GM20431 (cell line): Measurements from ENCODE around the gene SESN1.

Source experiments
- in situ Hi-C: fragments of 300-500 bp; cut with MseI, MboI; formaldehyde crosslinking; loops from one replicate; pipeline ENCODE4 v1.15.0; 2020; ENCODE audit warnings: low sequenced_read_pairs; ENCODE audit not compliant: unreplicated experiment

The SESN1 gene

DNA sequence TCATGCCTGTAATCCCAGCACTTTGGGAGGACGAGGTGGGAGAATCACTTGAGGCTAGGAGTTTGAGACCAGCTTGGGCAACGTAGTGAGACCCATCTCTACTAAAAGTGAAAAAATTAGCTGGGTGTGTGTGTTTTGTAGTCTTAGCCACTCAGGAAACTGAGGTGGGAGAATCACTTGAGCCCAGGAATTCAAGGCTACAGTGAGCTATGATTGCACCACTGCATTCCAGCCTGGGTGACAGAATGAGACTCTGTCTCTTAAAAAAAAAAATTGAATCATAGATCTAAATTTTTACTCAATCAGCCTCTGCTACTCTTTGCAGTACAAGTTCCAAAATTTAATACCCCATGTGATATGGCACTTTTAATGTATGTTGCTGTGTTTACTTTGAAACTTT, 124.9 kb downstream of the SESN1 start:
- in situ Hi-C loops = no loop called here

GRCh38 chr6:108968325-108969316, 126.0 kb downstream of the SESN1 start:
- in situ Hi-C loops = no loop called here

DNA sequence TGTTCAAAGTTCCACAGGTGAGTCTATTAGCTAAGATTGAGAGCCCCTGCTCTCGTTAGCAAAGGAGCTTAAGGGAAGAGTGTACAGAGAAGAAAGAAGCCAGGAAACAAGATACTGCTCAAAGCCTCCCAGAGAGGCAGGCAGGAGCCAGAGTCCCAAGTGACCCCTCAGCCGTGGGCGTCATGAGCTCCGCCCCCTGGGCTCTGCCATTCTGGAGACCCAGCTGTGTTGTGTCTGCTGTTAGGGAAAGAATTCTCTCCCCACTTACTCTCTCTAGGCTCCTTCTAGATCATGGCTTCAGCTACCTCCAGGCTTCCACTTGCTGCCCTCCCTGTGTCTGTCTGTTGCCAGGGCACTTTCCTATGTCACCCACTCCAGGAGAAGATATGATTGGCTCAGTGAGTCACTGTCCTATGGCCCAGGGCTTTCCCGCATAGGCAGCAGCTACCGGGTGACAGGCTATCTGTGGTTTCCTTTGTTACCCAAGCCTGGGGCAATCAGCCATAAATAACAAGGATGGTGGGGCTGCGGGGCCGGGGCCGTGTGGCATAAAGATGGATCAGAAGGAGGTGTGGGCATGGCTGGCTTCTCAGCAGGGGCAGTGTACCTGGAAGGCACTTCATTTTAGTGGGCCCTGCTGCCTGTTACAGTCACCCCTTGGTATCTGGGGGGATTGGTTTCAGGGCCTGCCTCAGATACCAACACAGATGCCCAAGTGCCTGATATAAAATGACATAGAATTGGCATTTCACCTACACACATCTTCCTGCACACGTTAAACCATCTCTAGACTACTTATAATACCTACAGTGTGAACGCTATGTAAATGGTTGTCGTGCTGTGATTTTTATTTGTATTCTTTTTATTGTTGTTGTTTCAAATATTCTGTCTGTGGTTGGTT, 127.5 kb downstream of the SESN1 start:
- in situ Hi-C loops = no loop called here

DNA sequence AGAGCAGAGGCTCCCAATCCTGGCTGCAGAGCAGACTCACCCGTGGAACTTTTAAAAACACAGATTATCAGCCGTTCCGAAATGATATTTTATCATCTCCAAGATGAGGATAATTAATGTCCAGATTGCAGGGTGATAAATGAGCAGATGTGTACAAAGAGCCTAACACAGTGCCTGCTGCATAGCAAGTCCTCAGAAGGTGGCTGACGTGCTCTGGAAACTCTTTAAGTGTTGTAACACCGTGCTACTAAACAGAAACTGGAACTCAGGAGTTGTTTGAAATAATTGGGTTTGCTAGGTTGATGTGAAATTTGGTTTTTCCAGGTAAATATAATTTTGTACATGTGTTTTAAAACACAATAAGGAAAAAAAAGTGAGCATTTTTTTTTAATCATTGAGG, 128.4 kb downstream of the SESN1 start:
- in situ Hi-C loops = no loop called here

- in situ Hi-C loops = no loop called here
Measured at GRCh38 chr6:108961985-108962384, 132.7 kb downstream of the SESN1 start.

- in situ Hi-C loops = no loop called here
Measured at GRCh38 chr6:108961077-108961476, 133.6 kb downstream of the SESN1 start.

DNA sequence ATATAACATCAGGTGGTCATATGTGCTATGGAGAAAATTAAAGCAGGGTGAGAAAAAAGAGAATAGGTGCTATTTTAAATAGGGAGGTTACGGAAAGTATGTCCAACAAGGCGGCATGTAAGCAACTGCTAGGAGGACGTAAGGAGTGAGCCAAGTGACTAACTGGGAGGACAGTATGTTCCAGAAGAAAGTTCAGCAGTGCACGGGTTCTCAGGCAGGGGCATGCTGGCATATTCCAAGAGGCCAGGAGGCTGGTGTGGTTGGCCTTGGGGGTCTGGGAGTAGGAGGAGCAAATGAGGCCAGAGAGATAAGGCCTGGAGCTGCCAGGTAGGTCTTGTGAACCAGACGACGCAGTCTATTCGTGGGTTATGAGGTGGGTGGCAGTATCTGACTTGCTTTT, 134.0 kb downstream of the SESN1 start:
- in situ Hi-C loops = no loop called here

GRCh38 chr6:108959972-108960582, 134.6 kb downstream of the SESN1 start:
- in situ Hi-C loops = no loop called here

- in situ Hi-C loops = no loop called here
Measured at GRCh38 chr6:108958900-108959770, 135.5 kb downstream of the SESN1 start.

- in situ Hi-C loops = no loop called here
Measured at GRCh38 chr6:108957221-108957620, 137.4 kb downstream of the SESN1 start.

DNA sequence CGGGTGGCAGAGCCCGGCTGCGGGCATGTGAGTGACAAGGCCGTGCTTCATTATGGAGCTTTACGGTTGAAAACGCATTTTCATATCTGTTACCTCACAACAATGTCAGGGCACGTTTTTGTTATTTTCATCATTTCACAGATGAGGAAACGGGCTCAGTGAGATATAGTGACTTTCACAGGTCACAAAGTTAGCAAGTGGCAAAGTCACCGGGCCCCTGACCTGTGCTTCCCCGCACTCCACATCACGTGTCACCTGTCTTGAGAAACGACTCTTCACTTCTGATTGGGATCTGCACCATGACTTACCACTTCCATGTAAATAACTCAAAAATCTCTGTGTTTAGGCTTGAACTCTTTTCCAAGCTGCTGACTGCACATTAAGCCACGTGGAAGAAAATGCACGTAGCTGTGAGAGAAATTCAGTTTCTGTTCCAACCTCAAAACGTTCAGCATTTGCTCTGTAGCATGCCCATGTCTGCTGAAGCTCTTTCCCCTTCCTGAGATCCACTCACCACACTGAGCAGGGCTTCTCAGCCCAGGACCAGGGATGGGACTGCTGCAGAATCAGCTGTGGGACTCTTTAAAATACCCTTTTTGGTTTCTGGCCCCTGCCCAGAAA, 139.2 kb downstream of the SESN1 start:
- in situ Hi-C loops = no loop called here

DNA sequence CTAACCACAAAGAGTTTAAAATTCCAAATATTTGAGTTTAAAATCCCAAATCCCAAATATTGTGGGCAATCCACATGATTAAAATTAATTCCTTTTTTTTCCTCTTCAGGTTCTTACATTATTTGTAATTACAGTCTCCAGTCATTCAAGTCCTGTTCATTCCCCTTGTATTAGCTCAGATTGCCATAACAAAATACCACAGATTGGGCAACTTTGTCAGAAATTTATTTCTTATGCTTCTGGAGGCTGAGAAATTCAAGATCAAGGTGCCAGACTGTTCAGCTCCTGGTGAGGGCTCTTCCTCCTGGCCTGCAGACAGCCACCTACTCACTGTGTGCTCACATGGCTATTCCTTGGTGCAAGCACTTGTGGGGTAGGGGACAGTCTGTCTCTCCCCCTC, 141.0 kb downstream of the SESN1 start:
- in situ Hi-C loops = no loop called here

GRCh38 chr6:108952776-108953486, 141.7 kb downstream of the SESN1 start:
- in situ Hi-C loops = no loop called here

DNA sequence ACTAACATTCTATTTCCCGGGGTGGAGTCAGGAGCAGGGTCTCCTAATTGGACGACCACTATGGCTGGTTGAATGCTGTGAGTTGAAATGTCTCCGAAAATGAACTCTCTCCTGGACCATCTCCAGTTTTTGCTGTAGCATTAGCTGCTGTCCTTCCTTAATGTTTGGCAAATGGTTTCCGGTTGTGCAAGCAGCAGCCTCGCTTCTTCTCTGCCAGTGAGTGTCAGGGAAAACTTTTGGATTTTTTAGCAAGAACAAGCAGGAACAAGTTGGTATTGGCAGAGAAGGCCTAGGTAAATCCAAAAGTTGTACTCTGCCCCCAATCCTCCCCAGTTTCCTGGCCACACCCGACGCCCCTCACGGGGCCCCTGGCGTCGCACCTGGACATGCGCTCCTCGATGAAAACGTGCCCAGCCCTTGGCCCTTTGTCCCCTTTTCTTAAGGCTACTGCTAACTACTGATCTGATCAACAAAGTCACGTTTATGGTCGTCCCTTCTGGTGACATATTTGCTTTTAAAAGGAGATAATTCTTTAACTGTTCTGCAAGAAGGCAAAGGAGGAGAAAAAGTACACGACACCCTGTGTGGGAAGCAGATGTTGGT, 143.2 kb downstream of the SESN1 start:
- in situ Hi-C loops = no loop called here

- in situ Hi-C loops = no loop called here
Measured at GRCh38 chr6:108948181-108948661, 146.4 kb downstream of the SESN1 start.

GRCh38 chr6:108947114-108947854, 147.4 kb downstream of the SESN1 start:
- in situ Hi-C loops = no loop called here

DNA sequence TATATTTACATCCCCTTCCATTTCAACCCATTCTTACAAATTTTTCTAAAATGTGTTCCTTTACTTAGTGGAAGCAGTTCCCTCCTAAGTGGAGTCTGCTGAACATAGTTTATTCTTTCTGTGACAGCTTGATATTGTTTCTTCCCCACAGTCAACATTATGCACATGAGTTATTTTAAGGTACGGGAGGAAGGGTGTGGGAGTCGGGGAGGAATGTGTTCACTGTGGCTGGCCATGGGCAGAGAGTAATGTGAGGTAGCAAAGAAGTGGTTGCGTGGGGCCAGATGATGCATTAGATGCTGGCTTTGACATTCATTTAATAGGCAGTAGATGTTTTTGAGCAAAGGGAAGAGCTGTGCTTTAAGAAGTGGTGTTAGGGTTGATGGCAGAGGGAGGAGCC, 148.0 kb downstream of the SESN1 start:
- in situ Hi-C loops = no loop called here
